Inflammatory macrophage treated with lipopolysaccharide for 1 hour (primary cell): ENCODE measurements around the gene CAMK1G.

Experiments used
- DNase-seq, 2 donors: peaks; one replicate each; pipeline ENCODE4 v3.0.0-alpha.2; 2020 to 2022

The CAMK1G gene

DNA sequence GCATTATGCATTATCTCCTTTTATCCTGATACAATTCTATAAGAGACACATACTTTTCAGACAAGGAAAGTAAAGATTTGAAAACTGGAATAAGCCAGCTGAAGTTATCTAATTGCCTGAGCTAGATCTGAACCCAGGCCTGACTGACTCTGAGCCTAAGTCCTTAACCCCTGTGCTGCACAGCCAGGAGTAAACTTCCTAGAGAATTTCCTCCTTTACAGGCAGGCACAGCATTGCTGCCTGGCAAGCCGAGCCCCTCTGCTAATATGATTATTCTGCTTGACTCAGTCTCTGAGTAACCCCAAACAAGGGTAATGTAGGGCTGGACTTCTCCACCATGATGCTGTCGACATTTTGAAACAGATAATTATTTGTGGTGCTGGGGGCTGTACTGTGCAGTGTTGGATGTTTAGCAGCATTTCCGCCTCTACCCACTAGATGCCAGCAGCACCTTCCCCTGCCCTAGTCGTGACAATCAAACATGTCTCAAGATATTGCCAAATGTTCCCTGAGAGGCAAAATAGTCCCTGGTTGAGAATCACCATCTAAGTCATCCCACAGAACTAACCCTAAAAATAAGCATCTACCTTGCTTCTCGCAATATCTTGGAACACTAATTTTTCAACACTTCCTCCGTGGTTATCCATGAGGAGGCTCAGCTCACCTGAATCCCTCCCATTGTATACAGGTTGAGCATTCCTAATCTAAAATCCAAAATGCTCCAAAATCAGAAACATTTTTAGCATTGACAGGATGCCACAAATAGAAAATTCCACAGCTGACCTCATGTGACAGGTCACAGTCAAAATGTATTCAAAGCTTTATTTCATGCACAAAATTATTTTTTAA is 18.5 kb downstream of the CAMK1G start:
- peak; percentile 67 to 75 for DNase-seq

DNA sequence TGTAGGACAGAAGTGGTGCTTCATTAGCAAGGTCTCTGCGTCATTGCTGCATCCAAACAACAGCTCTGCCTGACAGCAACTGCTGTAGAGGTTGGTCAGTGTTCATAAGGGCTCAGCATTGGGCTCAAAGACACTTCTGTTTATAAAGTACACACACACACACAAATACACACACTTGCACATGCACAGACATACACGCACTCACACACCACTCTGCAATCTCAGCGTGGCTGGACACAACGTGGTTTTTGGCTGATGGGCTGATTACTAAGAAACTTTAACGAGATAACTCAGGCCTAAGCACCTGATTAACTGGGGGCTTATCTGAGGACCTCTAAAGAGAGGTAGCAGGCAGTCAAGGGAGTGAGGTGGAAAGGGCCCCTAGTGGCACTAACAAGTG is 20.4 kb downstream of the CAMK1G start:
- no peak for DNase-seq

DNA sequence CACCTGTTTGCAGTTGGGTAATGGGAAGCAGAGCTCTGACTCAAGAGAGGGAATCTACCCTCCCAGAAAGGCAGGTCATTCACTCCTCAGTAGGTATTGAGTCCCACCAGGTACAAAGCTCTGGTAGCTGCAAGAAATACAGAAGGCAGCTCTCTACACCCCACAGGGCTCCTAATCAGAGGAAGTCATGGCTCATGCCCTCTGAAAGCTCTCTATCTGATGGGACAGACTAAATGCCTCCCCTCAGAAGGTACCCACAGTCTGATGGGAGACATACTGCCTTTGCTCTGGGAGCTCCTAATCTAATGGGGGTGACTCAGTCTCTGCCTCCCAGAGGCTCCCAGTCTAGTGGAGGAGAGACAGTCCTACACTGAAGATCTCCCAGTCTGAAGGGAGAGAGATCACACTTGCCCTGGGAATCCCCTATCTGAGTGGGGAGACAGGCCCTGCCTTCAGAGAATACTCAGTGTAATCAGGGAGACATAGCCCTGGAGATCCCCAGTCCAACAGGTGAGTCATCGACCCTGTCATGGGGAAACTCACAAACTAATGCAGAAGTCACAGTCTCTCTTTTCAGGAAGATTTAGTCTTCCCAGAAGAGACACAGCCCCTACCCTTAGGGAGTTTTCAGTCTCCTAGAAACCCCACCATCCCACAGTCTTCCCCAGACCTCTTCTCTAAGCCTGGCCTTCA is 23.7 kb downstream of the CAMK1G start:
- DNase-seq: peak; percentile 84 to 99

- no peak for DNase-seq
Measured at GRCh38 chr1:209607795-209608178, 24.3 kb downstream of the CAMK1G start.

GRCh38 chr1:209609041-209609790 is 25.7 kb downstream of the CAMK1G start:
- peak; percentile 75 to 95 for DNase-seq

DNA sequence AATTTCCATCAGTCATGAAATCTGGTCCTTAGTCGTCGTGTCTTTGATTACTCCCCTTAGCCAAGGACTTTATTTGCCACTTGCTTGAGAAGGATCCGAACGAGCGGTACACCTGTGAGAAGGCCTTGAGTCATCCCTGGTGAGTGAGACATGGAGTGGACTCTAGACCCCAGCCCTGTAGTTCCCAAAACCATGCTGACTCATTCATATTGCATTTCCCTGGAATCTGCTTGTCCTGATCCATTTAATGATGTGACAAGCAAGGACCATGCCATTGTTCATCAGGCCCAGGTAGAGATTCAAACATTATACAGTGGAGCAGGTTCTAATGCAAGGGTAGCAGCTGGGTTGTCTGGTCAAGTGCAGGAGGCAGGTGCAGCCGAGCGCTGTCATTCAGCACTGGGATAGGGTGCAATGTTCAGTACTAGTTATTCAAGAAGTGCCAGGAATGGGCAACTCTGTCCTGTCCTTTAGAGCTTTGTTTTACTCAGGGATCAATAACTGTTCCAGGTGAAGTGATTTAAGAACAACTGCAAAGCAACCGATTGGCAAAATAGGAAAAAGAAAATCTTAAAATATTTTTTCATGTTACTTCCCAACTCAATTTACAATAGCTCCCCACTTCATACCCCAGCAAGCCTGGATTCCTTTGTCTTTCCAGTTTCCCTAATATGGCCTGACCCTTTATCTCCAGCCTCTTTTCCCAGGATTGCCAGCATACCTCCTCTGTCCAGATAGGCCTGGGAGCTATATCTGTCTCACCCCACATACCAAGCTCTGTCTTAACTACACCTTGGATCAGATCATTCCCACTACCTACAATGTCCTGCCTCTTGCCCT is 26.5 kb downstream of the CAMK1G start:
- DNase-seq: no peak

DNA sequence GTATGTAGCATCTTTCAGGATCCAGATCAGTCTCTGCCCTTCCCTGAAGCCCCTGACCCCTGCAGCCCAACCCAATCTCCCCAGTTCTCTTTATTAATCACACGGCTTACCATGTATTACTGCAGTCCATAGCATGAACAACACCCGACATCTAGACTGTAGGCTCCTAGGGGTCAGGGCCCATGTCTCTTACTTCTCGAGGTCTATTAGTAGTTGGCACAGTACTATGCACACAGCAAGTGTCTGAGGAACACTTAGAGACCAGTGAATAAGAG is 27.1 kb downstream of the CAMK1G start:
- DNase-seq: no peak

- no peak for DNase-seq
Measured at GRCh38 chr1:209611771-209612570, 28.5 kb downstream of the CAMK1G start.

DNA sequence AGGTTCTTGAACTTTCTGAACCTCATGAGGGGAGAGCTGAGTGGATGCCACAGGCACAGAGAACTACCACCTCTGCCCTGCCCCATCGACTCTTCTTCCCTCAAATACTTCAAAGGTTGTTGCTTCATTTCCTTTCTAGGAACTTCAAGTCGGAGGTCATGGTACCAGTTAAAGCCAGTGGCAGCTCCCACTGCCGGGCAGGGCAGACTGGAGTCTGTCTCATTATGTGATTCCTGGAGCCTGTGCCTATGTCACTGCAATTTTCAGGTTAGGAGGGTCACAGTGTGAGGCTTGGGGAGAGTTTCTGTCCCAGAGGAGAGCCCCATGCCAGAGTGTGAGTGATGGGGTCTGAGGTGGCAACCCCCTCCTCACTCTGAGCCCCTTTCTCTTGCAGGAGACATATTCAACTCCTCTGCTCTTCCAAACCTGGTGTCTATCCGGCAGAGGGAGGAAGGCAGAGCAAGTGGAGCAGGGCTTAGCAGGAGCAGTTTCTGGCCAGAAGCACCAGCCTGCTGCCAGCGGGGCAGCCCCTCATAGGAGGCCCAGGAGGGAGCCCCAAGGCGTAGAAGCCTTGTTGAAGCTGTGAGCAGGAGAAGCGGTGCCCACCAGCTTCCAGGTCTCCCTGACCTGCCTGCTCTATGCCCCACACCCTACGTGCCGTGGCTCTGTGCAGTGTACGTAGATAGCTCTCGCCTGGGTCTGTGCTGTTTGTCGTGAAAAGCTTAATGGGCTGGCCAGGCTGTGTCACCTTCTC is 29.3 kb downstream of the CAMK1G start:
- peak; percentile 48 to 52 for DNase-seq

- no peak for DNase-seq
Measured at GRCh38 chr1:209613400-209614150, 30.1 kb downstream of the CAMK1G start.

DNA sequence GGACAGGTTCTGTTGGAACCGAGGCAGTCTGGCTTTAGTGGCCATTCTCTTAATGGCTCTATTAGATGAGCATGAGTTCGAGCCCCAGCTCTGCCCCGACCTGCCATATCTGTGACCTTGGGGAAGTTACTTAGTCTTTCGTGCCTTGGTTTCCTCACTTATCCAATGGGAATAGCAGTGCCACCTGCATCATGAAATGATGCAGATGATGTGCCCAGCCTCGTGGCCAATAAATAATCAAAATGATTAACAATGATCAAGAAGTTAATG is 30.6 kb downstream of the CAMK1G start:
- no peak for DNase-seq

DNA sequence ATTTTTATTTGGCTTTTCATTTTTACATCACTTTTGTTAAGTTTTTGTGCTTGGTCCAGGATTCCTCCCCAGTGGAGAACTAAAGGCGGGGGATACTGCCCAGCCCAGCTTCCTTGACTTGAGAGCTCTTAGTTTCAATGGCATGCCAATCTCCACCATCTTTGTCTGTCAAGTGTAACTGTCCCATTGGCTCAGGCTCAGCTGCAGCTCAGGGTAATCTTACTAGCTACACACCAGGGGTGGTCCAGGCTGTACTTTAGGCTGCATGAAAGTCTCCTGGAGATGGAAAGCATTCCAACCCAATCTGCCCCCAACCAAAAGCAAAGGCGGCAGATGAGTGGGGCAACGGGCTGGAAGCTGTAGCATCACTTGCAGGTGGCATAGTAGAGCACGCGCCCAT is 31.4 kb downstream of the CAMK1G start:
- DNase-seq: no peak

DNA sequence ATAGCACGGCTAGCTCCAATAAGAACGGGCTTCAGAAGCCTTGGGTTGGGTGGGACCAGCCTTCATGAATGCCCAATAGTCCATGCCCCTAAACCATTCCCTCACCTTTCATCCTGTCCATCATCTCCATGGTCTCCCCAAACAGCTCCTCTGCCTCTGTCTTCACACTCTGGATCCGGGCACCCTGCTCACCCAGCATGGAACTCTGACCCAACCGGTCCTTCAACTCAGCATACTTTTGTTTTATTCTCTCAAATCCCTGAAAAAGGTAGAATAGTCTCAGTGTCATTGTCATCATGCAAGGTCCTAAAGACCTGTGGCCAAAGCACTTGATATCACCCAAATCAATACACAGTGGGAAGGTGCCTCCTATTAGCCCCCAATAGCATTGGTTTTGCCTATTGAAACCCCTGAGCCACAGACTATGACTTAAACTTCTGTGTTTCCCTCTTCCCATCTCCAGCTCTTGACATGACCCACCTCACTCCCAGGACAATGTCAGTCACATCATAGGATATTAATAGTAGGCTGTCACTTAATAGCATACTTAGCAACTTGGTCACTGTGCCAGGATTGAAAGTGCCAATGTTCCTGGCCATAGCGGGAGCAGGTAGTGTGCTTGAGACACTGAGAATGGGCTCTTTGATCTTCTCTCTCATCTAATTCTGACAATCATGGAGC is 33.0 kb downstream of the CAMK1G start:
- DNase-seq: no peak

- no peak for DNase-seq
Measured at GRCh38 chr1:209617047-209617673, 33.6 kb downstream of the CAMK1G start.

- no peak for DNase-seq
Measured at GRCh38 chr1:209617755-209618154, 34.2 kb downstream of the CAMK1G start.

- no peak for DNase-seq
Measured at GRCh38 chr1:209618291-209618690, 34.8 kb downstream of the CAMK1G start.

- peak in 1 of 2 donors; percentile 26 for DNase-seq
Measured at GRCh38 chr1:209618756-209619420, 35.4 kb downstream of the CAMK1G start.

DNA sequence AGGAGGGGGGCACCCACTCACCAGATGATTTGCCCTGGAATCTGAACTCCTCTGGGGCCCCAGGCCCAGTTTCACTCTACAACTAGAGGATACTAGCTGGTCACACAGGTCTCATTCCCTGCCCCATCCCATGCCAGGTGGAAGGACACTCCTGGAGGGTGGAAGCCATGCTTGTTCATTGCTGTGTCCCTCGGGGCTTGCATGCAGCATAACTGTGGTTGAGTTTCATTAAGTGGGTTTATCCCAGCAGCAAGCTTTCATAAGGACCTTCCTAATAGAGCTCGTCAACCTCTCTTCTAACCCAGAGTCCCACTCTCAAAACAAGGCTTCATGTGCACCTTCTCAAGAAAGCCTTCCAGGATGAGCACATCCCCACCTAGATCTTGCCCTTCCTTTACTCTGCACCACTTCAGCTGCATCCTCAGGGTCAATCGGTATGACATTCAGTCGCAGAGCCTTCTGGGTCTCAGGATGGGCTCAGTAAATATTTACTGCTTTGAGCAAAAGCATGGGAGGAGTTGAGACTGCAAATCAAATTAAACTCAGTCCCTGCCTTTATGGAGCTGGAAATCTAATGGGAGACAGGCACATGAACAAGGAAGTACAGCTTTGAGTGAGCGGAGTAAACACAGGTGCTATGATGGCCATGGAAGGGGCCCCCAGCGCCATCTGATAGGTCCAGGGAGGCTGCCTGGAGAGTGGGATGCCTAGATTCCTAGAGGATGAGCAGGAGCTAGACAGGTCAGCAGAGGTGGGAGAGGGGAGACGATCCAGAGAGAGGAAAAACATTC is 36.4 kb downstream of the CAMK1G start:
- no peak for DNase-seq
